B cell (primary cell): ENCODE measurements around the gene DNAH11. TPM values are rescaled to one million over a fixed set of nuclear protein-coding genes. Genes with fewer than 3 reads are reported as not detected.
"Not testable (repeated sequence)": the region's sequence is repeated elsewhere in the genome, so short reads cannot be mapped to it uniquely, and the experiment has no call there.

ENCODE experiments used
- ATAC-seq: fragments of 200-7000 bp; cut with Tn5 transposase; one replicate; pipeline ENCODE4 v1.10.0; 2021; ENCODE audit warnings: low read depth, mild to moderate bottlenecking, moderate number of reproducible peaks, moderate library complexity
- CTCF ChIA-PET: fragments of 350-600 bp; sonication (Branson Sonifier 250); formaldehyde crosslinking; loops from one replicate; lab custom pipeline; 2021; ENCODE audit warnings: antibody characterized with exemption, inconsistent platforms; lab: Charles Lee
- POLR2A ChIA-PET: fragments of 350-600 bp; sonication (Branson Sonifier 250); formaldehyde crosslinking; loops from one replicate; lab custom pipeline; 2021; ENCODE audit warnings: antibody characterized with exemption; lab: Charles Lee
- DNase-seq: peaks from one replicate; pipeline ENCODE4 v3.0.0; 2013
- H2AFZ ChIP-seq: 2 replicates; pipeline ENCODE4 v1.6.1; 2012; ENCODE audit warnings: mild to moderate bottlenecking, low read depth, low read length; ENCODE audit not compliant: insufficient read depth, poor library complexity, severe bottlenecking
- H3K27ac ChIP-seq, 2 donors: 1 replicate in 1 of 2; 2 replicates in 1 of 2; pipeline ENCODE4 v1.5.1; 2012 to 2013; ENCODE audit warnings: low read length in 2 of 2, mild to moderate bottlenecking in 2 of 2, moderate library complexity in 1 of 2
- H3K27me3 ChIP-seq, 4 experiments: fragments of 200-600 bp in 1 of 4; sonication (generic) in 1 of 4; replicated peaks in 1 of 4; 1 replicate in 2 of 4; 2 replicates in 2 of 4; pipeline versions ENCODE4 v1.6.1 to v1.7.0; 2013 to 2016; ENCODE audit warnings: low read length in 3 of 4, mild to moderate bottlenecking in 2 of 4, mixed read lengths in 1 of 4, moderate library complexity in 1 of 4; ENCODE audit not compliant: insufficient read depth in 4 of 4, control insufficient read depth in 3 of 4; ENCODE audit errors: control extremely low read depth in 1 of 4
- H3K36me3 ChIP-seq, 2 experiments: replicated peaks in 1 of 2; 1 replicate in 1 of 2; 2 replicates in 1 of 2; pipeline versions ENCODE4 v1.6.1 to v1.7.1; 2013; ENCODE audit warnings: low read length in 1 of 2; ENCODE audit not compliant: insufficient read depth in 2 of 2, control insufficient read depth in 1 of 2; ENCODE audit errors: control extremely low read depth in 1 of 2, extremely low read depth in 1 of 2
- H3K4me1 ChIP-seq, 2 donors: fragments of 200-600 bp in 1 of 2; sonication (generic) in 1 of 2; 1 replicate in 1 of 2; 2 replicates in 1 of 2; pipeline versions ENCODE4 v1.5.1 to v1.6.1; 2013 to 2017; ENCODE audit warnings: low read length in 2 of 2; ENCODE audit not compliant: control insufficient read depth in 2 of 2, insufficient read depth in 2 of 2
- H3K4me2 ChIP-seq: replicated peaks from 2 replicates; pipeline ENCODE3; 2012; ENCODE audit warnings: mild to moderate bottlenecking, low read depth, low read length; ENCODE audit not compliant: poor library complexity, severe bottlenecking
- H3K4me3 ChIP-seq, 5 experiments: fragments of 200-600 bp in 1 of 5; sonication (generic) in 1 of 5; 1 replicate in 3 of 5; 2 replicates in 2 of 5; pipeline versions ENCODE4 v1.5.1 to v1.7.0; 2011 to 2016; ENCODE audit warnings: low read length in 4 of 5, mild to moderate bottlenecking in 4 of 5, low read depth in 2 of 5, control low read depth in 1 of 5, moderate library complexity in 1 of 5; ENCODE audit not compliant: insufficient read depth in 1 of 5; ENCODE audit errors: control extremely low read depth in 1 of 5, extremely low read depth in 1 of 5
- H3K79me2 ChIP-seq: fragments of 200-600 bp; sonication (generic); one replicate; pipeline ENCODE4 v1.6.0; 2016; ENCODE audit warnings: low read length; ENCODE audit not compliant: control insufficient read depth, insufficient read depth
- H3K9ac ChIP-seq: fragments of 200-600 bp; sonication (generic); 2 replicates; pipeline ENCODE4 v1.6.1; 2017; ENCODE audit warnings: mild to moderate bottlenecking, low read length, moderate library complexity
- H3K9me3 ChIP-seq, 3 donors: one replicate each; pipeline versions ENCODE4 v1.6.1 to v1.7.1; 2013; ENCODE audit warnings: low read length in 2 of 3; ENCODE audit not compliant: control insufficient read depth in 2 of 3, insufficient read depth in 1 of 3; ENCODE audit errors: control extremely low read depth in 1 of 3
- H4K20me1 ChIP-seq: 2 replicates; pipeline ENCODE4 v1.6.0; 2012; ENCODE audit warnings: mild to moderate bottlenecking, low read length; ENCODE audit not compliant: insufficient read depth, control insufficient read depth, poor library complexity, severe bottlenecking
- H3K27ac Mint-ChIP-seq: one replicate; pipeline ENCODE4 v1.8.0; 2021; ENCODE audit warnings: mixed read lengths
- H3K27me3 Mint-ChIP-seq: one replicate; pipeline ENCODE4 v1.8.0; 2021; ENCODE audit warnings: mixed read lengths
- H3K4me1 Mint-ChIP-seq: one replicate; pipeline ENCODE4 v1.8.0; 2021; ENCODE audit warnings: mixed read lengths
- H3K4me3 Mint-ChIP-seq: one replicate; pipeline ENCODE4 v1.8.0; 2021; ENCODE audit warnings: mixed read lengths
- H3K9me3 Mint-ChIP-seq: one replicate; pipeline ENCODE4 v1.8.0; 2022; ENCODE audit warnings: mixed read lengths; ENCODE audit not compliant: insufficient read depth
- EZH2 ChIP-seq: IDR thresholded peaks from 2 replicates; pipeline ENCODE4 v1.6.1; 2012; ENCODE audit warnings: borderline replicate concordance, low read depth, mild to moderate bottlenecking, moderate library complexity, low read length; ENCODE audit not compliant: insufficient read depth, poor library complexity, severe bottlenecking
- WGBS: methylation state at CpG from one replicate; pipeline ENCODE4 v1.1.5; 2013; ENCODE audit warnings: missing lambda C conversion rate; ENCODE audit not compliant: insufficient coverage; 5-methylcytosine and 5-hydroxymethylcytosine counted together
- intact Hi-C: fragments of 100-400 bp; cut with micrococcal nuclease; formaldehyde crosslinking; loops from one replicate; pipeline ENCODE4 v1.10.0; 2022
- polyA plus RNA-seq: library from polyadenylated mRNA; depleted of rRNA; stranded (reverse); fragments of >200 nt; gene quantifications from 2 replicates; pipeline ENCODE4 v1.2.3, GENCODE V29; 2012
- total RNA-seq, 2 donors: library from RNA; stranded (reverse); fragments of 120-200 nt in 1 of 2; gene quantifications; 1 replicate in 1 of 2; 2 replicates in 1 of 2; pipeline versions ENCODE4 v1.2.3 to v1.2.4, GENCODE V29; 2013 to 2022
- TF ChIP-seq, protein P1 (sequence below): fragments of 200-600 bp; IDR thresholded peaks from one replicate; pipeline ENCODE4 v1.8.0; 2022; ENCODE audit warnings: antibody characterized with exemption, mild to moderate bottlenecking

The DNAH11 gene
- total and polyA plus RNA-seq, 2 donors (not counting 1 experiment from before 2014, with no cell fraction given), result not detected

DNA sequence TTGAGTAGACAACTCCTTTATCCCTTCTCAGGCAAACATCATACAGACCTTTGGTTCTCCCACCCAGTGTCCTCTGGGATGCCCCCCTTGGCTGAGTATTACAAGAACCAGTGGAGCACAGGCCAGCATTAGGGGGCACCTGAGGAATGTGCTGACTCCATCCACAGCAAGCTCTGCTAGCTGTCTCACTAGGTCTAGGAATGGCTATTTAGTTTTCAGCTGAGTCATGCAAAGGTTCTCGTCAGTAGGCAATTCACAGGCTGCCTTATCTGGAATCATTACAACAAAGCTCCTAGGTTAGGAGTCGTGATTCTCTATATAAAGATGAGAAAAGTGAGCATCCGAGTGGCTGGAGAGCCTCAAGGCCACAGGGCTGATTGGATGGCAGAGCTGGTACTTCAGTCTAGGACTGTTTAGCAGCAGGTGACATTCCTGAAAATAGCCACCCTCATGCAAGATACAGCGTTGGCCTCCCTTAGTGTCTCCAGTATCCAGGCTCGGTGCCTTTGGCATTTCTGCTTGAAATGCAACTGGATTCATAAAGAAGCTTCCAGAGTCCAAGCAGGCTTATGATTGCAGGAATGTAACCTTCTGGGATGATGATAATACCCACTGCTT, 327.1 kb downstream of the DNAH11 start:
- no peaks in the 10 kb centered on the region for H3K4me1 ChIP-seq
- Mint-ChIP-seq H3K4me3 (no peak overlapping the region), H3K9me3 (no peaks in the 10 kb centered on the region), H3K27me3 (no peaks in the 10 kb centered on the region), H3K4me1 (peaks cover 11% of the 10 kb centered on the region), H3K27ac (no peak overlapping the region)
- DNase-seq, result no peak
- ChIA-PET CTCF (no interaction called here), POLR2A (no interaction called here)
- H3K9ac ChIP-seq, result no peak overlapping the region
- no peak overlapping the region for H3K27ac ChIP-seq
- no peaks in the 10 kb centered on the region for H4K20me1 ChIP-seq
- H3K4me2 ChIP-seq, result no peak overlapping the region
- H3K79me2 ChIP-seq, result no peaks in the 10 kb centered on the region
- ATAC-seq, result no peak
- intact Hi-C loops, result no loop called here
- no peaks in the 10 kb centered on the region for H3K36me3 ChIP-seq
- 80% methylated on average over 2 of the region's 5 CpGs for WGBS
- H3K27me3 ChIP-seq, result no peaks in the 10 kb centered on the region
- H2AFZ ChIP-seq, result no peak overlapping the region
- TF ChIP-seq EZH2, result no peak
- TF ChIP-seq, protein P1, sequence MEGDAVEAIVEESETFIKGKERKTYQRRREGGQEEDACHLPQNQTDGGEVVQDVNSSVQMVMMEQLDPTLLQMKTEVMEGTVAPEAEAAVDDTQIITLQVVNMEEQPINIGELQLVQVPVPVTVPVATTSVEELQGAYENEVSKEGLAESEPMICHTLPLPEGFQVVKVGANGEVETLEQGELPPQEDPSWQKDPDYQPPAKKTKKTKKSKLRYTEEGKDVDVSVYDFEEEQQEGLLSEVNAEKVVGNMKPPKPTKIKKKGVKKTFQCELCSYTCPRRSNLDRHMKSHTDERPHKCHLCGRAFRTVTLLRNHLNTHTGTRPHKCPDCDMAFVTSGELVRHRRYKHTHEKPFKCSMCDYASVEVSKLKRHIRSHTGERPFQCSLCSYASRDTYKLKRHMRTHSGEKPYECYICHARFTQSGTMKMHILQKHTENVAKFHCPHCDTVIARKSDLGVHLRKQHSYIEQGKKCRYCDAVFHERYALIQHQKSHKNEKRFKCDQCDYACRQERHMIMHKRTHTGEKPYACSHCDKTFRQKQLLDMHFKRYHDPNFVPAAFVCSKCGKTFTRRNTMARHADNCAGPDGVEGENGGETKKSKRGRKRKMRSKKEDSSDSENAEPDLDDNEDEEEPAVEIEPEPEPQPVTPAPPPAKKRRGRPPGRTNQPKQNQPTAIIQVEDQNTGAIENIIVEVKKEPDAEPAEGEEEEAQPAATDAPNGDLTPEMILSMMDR, result no peak
- no peaks in the 10 kb centered on the region for H3K9me3 ChIP-seq
- H3K4me3 ChIP-seq, result no peak overlapping the region

DNA sequence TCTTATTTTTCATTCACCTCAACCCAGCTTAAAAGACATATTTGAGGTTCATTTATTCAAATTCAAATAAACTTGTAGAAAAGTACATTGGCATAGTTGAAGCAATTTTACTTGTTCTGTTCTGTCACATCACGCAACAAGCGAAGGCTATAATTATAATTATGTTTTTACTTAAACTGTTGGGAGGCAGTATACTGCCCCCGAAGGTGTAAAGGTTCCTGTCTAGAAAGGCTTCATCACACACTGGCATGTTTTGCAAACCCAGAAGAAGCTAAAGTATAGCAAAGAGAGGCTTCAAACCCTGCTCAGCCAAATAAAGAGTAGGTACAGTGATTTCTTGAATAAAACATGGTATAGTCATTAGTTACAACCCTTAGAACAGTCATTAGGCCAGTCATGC, 340.2 kb downstream of the DNAH11 start:
- Histone ChIP-seq H3K4me3 (no peak overlapping the region), H3K4me1 (no peaks in the 10 kb centered on the region), H2AFZ (no peak overlapping the region), H3K4me2 (no peak overlapping the region), H3K27me3 (no peaks in the 10 kb centered on the region), H3K9ac (no peak overlapping the region), H3K36me3 (no peaks in the 10 kb centered on the region), H3K9me3 (no peaks in the 10 kb centered on the region), H3K27ac (no peak overlapping the region), H4K20me1 (no peaks in the 10 kb centered on the region), H3K79me2 (no peaks in the 10 kb centered on the region)
- no peak overlapping the region for H3K4me3 Mint-ChIP-seq
- H3K4me1 Mint-ChIP-seq, result no peaks in the 10 kb centered on the region
- intact Hi-C loops, result no loop called here
- no peak overlapping the region for H3K27ac Mint-ChIP-seq
- ATAC-seq, result no peak
- ChIA-PET POLR2A (no interaction called here), CTCF (no interaction called here)
- DNase-seq, result no peak
- TF ChIP-seq, protein P1, result no peak
- TF ChIP-seq EZH2, result no peak
- no peaks in the 10 kb centered on the region for H3K27me3 Mint-ChIP-seq
- WGBS, result 80% methylated on average over 1 of the region's 3 CpGs
- no peaks in the 10 kb centered on the region for H3K9me3 Mint-ChIP-seq

DNA sequence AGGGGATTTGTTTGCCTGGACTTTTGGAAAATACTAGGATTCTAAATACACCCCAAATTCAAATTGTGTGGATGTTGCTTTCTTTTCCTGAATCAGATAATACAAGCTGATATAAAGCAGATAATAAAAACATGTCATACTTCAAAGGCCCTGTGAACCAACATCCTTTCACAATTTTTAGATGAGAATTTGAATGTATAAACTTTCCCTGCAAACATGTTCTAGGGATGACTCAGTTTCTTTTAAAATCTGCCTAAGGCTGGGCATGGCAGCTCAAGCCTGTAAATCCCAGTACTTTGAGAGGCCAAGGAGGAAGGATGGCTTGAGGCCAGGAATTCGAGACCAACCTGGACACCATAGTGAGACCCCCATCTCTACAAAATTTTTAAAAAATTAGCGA, 340.7 kb downstream of the DNAH11 start:
- H3K36me3 ChIP-seq, H3K9me3 Mint-ChIP-seq, intact Hi-C loops, H3K4me3 Mint-ChIP-seq, H3K79me2 ChIP-seq, H4K20me1 ChIP-seq, H3K4me1 Mint-ChIP-seq, H3K9me3 ChIP-seq, ATAC-seq, POLR2A ChIA-PET, H3K4me3 ChIP-seq, H2AFZ ChIP-seq, H3K4me1 ChIP-seq, H3K27ac Mint-ChIP-seq, H3K27me3 Mint-ChIP-seq, H3K27ac ChIP-seq, H3K4me2 ChIP-seq, H3K9ac ChIP-seq, DNase-seq, H3K27me3 ChIP-seq, CTCF ChIA-PET: not testable (repeated sequence)
- no CpG with 5 or more reads among the region's 2 CpGs for WGBS
